ENCODE measurements around the gene DCAF15.

DCAF15 gene

DNA sequence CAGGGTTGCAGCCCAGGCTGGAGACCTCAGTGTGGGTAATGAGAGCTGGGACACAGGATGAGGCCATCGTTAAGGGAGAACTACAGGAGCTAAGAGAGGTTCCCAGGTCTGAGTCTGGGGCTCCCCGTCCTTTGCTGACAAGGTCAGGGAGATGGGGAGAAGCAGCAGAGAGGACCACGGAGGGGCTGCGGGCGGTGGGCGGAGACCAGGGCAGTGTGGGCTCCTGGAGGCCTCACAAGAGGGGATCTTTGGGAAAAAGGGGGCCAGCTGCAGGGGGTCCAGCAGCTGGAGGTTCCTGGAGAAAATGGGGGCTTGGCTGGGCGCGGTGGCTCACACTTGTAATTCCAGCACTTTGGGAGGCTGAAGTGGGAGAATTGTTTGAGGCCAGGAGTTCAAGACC lies 37.8 kb downstream of the DCAF15 start:
- H3K4me1 ChIP-seq (ENCODE audit: control insufficient read depth, insufficient read depth, low read length), result peaks cover 13% of the 10 kb centered on the region
- no peaks in the 10 kb centered on the region for H3K9me3 ChIP-seq (replicated peaks; ENCODE audit: low read length)
- no peak overlapping the region for H3K4me2 ChIP-seq (ENCODE audit: low read length)
- no peak overlapping the region for H3K9ac ChIP-seq (ENCODE audit: low read depth, low read length)
- H3K36me3 ChIP-seq (ENCODE audit: insufficient read depth, low read length), result peaks cover 9% of the 10 kb centered on the region
- H3K27me3 ChIP-seq (ENCODE audit: control insufficient read depth, insufficient read depth, low read length), result no peaks in the 10 kb centered on the region
- no peak overlapping the region for H3K4me3 ChIP-seq (ENCODE audit: low read length)

- Histone ChIP-seq H3K9me3 (replicated peaks; ENCODE audit: low read length) (no peaks in the 10 kb centered on the region), H3K4me2 (ENCODE audit: low read length) (no peak overlapping the region), H3K4me1 (ENCODE audit: control insufficient read depth, insufficient read depth, low read length) (peaks cover 7% of the 10 kb centered on the region), H3K4me3 (ENCODE audit: low read length) (no peak overlapping the region), H3K27me3 (ENCODE audit: control insufficient read depth, insufficient read depth, low read length) (no peaks in the 10 kb centered on the region), H3K9ac (ENCODE audit: low read depth, low read length) (no peak overlapping the region), H3K36me3 (ENCODE audit: insufficient read depth, low read length) (peaks cover 9% of the 10 kb centered on the region)
Measured at GRCh38 chr19:13992025-13992424, 39.7 kb downstream of the DCAF15 start.

DNA sequence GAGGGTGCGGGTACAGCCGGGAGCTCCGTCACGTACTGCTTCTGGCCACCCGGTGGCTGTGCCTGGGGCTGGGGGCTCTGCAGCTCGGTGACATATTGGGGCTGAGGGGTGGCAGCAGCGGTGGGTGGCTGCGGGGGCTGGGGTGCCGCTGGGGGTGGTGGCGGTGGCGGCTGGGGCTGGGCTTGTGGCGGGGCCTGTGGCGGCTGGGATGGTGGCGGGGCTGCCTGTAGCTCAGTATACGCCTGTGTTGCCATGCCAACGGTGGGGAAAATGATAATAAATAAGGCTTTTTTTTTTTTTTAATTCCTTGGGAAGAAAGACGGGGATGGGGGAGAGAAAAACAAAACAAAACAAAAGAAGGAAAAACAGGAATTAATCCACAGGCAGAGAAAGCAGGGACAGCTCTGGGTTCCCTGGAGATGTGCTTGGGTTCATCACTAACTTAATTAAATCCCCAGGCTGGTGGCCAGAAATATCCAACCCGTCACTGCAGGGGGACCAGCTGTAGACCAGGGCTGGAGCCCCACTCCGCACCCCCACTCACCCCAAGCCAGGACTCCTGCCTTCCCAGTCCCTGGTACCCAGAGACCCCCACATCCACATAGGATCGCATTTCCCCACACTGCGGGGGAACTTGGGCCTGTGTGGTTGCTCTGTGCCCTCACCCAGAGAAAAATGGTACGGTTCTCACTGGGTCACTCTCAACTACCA lies 41.4 kb downstream of the DCAF15 start:
- Histone ChIP-seq H3K4me3 (ENCODE audit: low read length) (no peak overlapping the region), H3K4me1 (ENCODE audit: control insufficient read depth, insufficient read depth, low read length) (peaks cover 3% of the 10 kb centered on the region), H3K27me3 (ENCODE audit: control insufficient read depth, insufficient read depth, low read length) (no peaks in the 10 kb centered on the region), H3K9ac (ENCODE audit: low read depth, low read length) (no peak overlapping the region), H3K4me2 (ENCODE audit: low read length) (no peak overlapping the region), H3K9me3 (replicated peaks; ENCODE audit: low read length) (peaks cover 3% of the 10 kb centered on the region), H3K36me3 (ENCODE audit: insufficient read depth, low read length) (peaks cover 22% of the 10 kb centered on the region)

GRCh38 chr19:13995017-13995728 lies 42.9 kb downstream of the DCAF15 start:
- Histone ChIP-seq H3K4me2 (ENCODE audit: low read length) (no peak overlapping the region), H3K36me3 (ENCODE audit: insufficient read depth, low read length) (peaks cover 27% of the 10 kb centered on the region), H3K4me1 (ENCODE audit: control insufficient read depth, insufficient read depth, low read length) (peaks cover 3% of the 10 kb centered on the region), H3K9me3 (replicated peaks; ENCODE audit: low read length) (peaks cover 10% of the 10 kb centered on the region), H3K9ac (ENCODE audit: low read depth, low read length) (no peak overlapping the region), H3K4me3 (ENCODE audit: low read length) (no peak overlapping the region), H3K27me3 (ENCODE audit: control insufficient read depth, insufficient read depth, low read length) (no peaks in the 10 kb centered on the region)

- no peak overlapping the region for H3K4me2 ChIP-seq (ENCODE audit: low read length)
- peaks cover 27% of the 10 kb centered on the region for H3K36me3 ChIP-seq (ENCODE audit: insufficient read depth, low read length)
- H3K9ac ChIP-seq (ENCODE audit: low read depth, low read length), result no peak overlapping the region
- no peak overlapping the region for H3K4me3 ChIP-seq (ENCODE audit: low read length)
- peaks cover 3% of the 10 kb centered on the region for H3K4me1 ChIP-seq (ENCODE audit: control insufficient read depth, insufficient read depth, low read length)
- H3K9me3 ChIP-seq (replicated peaks; ENCODE audit: low read length), result peaks cover 10% of the 10 kb centered on the region
- H3K27me3 ChIP-seq (ENCODE audit: control insufficient read depth, insufficient read depth, low read length), result no peaks in the 10 kb centered on the region
Measured at GRCh38 chr19:13995878-13996765, 43.8 kb downstream of the DCAF15 start.

DNA sequence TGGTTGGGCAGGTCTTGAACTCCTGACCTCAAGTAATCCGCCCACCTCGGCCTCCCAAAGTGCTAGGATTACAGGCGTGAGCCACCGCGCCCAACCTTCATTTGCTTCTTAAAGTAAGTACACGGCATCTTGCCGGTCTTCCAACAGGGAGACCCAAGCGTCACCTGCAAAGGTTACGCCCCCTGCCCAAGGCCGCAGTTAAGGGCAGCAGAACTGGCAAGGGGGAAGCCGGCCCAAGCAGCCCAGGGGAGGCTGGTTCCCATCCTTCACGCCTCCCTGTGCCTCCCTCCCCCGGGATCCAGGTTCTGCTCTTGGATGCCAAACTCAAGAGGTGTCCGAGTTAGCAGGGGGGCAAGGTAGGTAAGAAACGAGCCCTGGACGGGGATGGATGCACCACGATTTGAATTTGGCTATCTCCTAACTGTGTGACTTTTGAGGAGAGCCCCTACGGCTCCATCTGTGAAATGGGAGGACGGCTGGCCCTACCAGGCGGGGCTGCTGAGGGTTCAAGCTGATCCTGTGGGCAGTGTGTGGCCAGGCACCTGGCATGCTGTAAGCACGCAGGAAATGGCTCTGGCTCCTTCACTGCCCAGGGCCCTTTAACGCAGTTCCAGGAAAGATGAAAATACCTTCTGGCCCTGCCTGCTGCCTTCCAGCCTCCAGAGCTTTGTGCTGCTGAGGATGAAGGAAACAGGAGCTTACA lies 44.8 kb downstream of the DCAF15 start:
- H3K4me1 ChIP-seq (ENCODE audit: control insufficient read depth, insufficient read depth, low read length), result peaks cover 3% of the 10 kb centered on the region
- peaks cover 10% of the 10 kb centered on the region for H3K9me3 ChIP-seq (replicated peaks; ENCODE audit: low read length)
- no peak overlapping the region for H3K4me3 ChIP-seq (ENCODE audit: low read length)
- no peak overlapping the region for H3K4me2 ChIP-seq (ENCODE audit: low read length)
- peaks cover 23% of the 10 kb centered on the region for H3K36me3 ChIP-seq (ENCODE audit: insufficient read depth, low read length)
- no peak overlapping the region for H3K9ac ChIP-seq (ENCODE audit: low read depth, low read length)
- H3K27me3 ChIP-seq (ENCODE audit: control insufficient read depth, insufficient read depth, low read length), result no peaks in the 10 kb centered on the region

DNA sequence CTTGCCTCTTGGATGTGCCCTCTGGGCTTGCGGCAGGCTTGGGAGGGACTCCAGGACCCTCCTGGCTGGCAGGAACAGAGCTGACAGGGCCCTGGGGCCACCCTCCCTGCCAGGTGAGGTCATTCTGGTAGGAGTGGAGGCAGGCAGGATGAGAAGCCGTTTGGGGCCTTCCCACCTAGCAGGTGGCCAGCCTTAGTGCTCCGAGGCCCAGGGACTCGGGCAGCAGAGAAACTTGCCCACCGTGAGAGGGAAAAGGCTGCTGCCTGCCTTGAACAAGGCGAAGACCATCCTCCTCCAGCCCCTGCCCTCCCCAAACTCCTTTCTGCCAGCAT lies 45.3 kb downstream of the DCAF15 start:
- Histone ChIP-seq H3K36me3 (ENCODE audit: insufficient read depth, low read length) (peaks cover 19% of the 10 kb centered on the region), H3K4me3 (ENCODE audit: low read length) (no peak overlapping the region), H3K9me3 (replicated peaks; ENCODE audit: low read length) (peaks cover 10% of the 10 kb centered on the region), H3K4me1 (ENCODE audit: control insufficient read depth, insufficient read depth, low read length) (peaks cover 6% of the 10 kb centered on the region), H3K27me3 (ENCODE audit: control insufficient read depth, insufficient read depth, low read length) (no peaks in the 10 kb centered on the region), H3K9ac (ENCODE audit: low read depth, low read length) (no peak overlapping the region), H3K4me2 (ENCODE audit: low read length) (no peak overlapping the region)

GRCh38 chr19:13998426-13998825 lies 46.1 kb downstream of the DCAF15 start:
- Histone ChIP-seq H3K9me3 (replicated peaks; ENCODE audit: low read length) (peaks cover 10% of the 10 kb centered on the region), H3K4me1 (ENCODE audit: control insufficient read depth, insufficient read depth, low read length) (peaks cover 14% of the 10 kb centered on the region), H3K9ac (ENCODE audit: low read depth, low read length) (no peak overlapping the region), H3K27me3 (ENCODE audit: control insufficient read depth, insufficient read depth, low read length) (no peaks in the 10 kb centered on the region), H3K36me3 (ENCODE audit: insufficient read depth, low read length) (peaks cover 18% of the 10 kb centered on the region), H3K4me3 (ENCODE audit: low read length) (no peak overlapping the region), H3K4me2 (ENCODE audit: low read length) (no peak overlapping the region)

GRCh38 chr19:13999085-13999484 lies 46.8 kb downstream of the DCAF15 start:
- no peak overlapping the region for H3K4me3 ChIP-seq (ENCODE audit: low read length)
- H3K36me3 ChIP-seq (ENCODE audit: insufficient read depth, low read length), result peaks cover 18% of the 10 kb centered on the region
- H3K9me3 ChIP-seq (replicated peaks; ENCODE audit: low read length), result peaks cover 10% of the 10 kb centered on the region
- H3K4me2 ChIP-seq (ENCODE audit: low read length), result no peak overlapping the region
- H3K27me3 ChIP-seq (ENCODE audit: control insufficient read depth, insufficient read depth, low read length), result no peaks in the 10 kb centered on the region
- H3K4me1 ChIP-seq (ENCODE audit: control insufficient read depth, insufficient read depth, low read length), result peaks cover 17% of the 10 kb centered on the region
- H3K9ac ChIP-seq (ENCODE audit: low read depth, low read length), result no peak overlapping the region

DNA sequence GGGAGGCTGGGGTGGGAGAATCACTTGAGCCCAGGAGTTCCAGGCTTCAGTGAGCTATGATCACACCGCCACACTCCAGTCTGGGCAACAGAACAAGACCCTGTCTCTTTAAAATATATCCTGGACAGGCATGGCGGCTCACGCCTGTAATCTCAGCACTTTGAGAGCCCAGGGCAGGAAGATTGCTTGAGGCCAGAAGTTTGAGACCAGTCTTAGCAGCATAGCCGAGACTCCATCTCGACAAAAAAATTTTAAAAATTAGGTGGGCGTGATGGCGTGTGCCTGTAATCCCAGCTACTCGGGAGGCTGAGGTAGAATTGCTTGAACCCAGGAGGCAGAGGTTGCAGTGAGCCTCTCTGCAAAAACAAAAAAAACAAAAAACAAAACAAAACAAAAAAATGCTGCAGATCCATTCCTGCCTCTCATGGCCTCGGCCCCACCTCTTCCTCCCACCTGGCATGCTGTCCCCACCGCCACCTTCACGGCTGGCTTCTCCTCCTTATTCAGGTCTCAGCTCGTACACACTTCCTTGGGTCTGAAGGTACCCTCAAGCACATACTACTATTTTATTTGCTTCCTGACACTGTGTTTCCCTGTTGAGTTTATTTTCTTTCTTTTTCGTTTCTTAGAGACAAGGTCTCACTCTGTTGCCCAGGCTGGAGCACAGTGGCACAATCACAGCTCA lies 48.5 kb downstream of the DCAF15 start:
- H3K4me3 ChIP-seq (ENCODE audit: low read length), result no peak overlapping the region
- H3K36me3 ChIP-seq (ENCODE audit: insufficient read depth, low read length), result peaks cover 18% of the 10 kb centered on the region
- H3K4me1 ChIP-seq (ENCODE audit: control insufficient read depth, insufficient read depth, low read length), result peaks cover 21% of the 10 kb centered on the region

More for the DNA sequence above, 48.5 kb downstream of the DCAF15 start:
- Histone ChIP-seq H3K4me2 (ENCODE audit: low read length) (no peak overlapping the region), H3K27me3 (ENCODE audit: control insufficient read depth, insufficient read depth, low read length) (no peaks in the 10 kb centered on the region), H3K9me3 (replicated peaks; ENCODE audit: low read length) (peaks cover 10% of the 10 kb centered on the region), H3K9ac (ENCODE audit: low read depth, low read length) (no peak overlapping the region)

All from skeletal muscle satellite cell (primary cell).